GM19328 (cell line): ENCODE measurements around the gene CDX2.

Experiments
- ATAC-seq: cut with Tn5 transposase; IDR thresholded peaks from one replicate; pipeline ENCODE4 v1.9.1; 2021; ENCODE audit warnings: mild to moderate bottlenecking, moderate library complexity; ENCODE audit not compliant: unreplicated experiment

CDX2 gene

GRCh38 chr13:27979001-27979643 is 10.0 kb upstream of the CDX2 start:
- no peak for ATAC-seq

GRCh38 chr13:27978301-27978968 is 9.3 kb upstream of the CDX2 start:
- no peak for ATAC-seq

DNA sequence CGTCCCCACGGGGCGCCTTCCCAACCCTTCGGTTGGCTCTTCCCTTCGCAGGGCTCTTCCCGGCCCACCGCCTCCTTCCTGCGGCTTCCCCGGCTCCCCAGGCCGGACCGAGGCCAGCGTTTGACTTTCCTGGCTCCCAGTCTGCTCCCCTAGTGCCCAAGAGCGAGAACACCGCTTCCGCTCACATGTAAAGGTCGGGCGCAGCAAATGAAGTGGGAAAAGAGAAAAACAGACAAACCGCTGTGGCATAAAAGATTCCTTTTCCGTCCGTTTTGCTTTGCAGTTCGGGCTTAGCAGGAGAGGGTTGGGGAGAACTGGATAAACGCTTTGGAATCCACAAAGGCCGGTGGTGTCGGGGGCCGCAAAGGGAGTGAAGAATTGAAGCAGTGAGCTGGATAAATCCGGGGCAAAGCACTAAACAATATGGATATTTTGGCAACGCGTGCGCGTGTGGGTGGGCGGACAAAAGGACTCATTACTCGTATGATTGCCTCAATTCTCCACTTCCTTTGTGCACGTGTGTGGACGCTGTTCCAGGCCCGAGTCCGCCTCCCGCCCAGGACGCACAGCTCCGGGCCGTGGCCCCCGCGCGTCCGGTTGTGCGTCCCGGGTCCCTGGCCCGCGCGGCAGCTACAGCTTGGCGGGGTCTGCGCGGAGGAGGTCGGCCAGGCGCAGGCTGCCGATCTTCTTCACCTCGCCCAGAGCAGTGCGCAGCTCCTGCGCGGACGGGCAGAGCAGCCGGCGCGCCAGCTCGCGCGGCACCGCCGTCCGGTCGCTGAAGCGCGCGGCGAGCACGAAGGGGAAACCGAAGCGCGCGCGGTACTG is 8.6 kb upstream of the CDX2 start:
- ATAC-seq: no peak

DNA sequence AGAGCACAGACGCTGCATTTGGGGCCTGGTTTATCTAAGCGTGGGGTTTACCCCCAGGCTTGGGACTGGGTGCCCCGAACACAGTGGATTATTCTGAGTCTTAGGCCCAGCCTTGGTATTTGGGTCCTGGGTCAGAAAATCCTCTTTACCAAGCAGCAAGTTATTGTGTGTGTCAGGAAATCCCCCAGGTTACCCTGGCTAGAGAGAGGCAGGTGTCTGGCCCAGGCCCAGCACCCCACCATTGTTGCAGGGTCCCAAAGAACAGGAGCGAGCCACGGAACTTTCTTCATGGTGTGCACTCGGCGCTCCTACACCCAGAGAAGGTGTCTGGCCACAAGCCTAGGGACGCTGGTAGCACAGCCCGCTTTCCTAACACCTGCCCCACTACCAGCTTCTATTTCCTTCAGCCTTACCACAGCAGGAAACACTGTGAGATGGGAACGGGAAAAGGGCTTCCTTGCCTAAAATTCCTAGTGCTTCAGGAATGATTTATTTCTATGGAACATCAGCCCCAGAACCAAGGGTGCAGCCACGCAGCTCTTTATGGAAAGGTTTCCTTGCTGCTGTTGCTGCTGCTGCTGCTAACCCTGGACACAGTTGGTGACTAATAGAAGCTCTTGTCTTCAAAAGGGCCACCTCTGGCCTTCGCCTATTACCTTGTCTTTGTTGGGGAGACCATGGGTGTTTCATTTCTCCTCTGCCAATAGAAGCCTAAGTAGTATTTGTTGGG is 7.4 kb upstream of the CDX2 start:
- ATAC-seq: no peak

- no peak for ATAC-seq
Observed at GRCh38 chr13:27975564-27976361, 6.6 kb upstream of the CDX2 start.

DNA sequence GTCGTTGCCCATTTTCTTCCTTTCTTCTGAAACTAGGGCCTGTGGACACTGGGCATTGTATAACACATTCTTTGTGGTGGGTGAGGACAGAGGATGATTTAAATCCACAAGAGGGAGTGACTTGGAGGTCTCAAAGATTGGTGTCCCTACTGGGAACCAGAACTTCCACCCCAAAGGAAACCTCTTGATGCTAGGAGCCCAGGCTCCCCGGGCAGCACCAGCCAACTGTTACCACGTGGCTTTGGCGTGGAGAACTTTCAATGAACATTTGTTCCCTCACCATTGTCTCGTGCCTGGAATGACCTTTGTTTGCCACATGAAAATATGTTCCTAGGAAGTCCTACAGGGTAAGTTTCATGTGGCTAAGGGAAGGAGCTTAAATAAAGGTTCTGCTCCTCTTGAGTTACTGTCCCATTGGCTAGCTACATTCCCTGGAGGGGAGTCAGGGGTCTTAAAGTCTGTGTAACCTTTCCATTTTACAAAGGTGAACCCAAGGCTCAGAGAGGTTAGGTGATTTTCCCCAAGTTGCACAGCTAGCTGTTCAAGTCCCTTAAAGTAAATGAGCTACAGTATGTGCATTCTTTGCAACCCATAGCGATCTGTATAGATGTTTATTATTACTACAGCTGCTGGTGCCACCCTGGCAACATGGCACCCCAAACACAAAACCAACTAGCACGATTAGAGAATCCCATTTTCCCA is 5.0 kb upstream of the CDX2 start:
- ATAC-seq: no peak

DNA sequence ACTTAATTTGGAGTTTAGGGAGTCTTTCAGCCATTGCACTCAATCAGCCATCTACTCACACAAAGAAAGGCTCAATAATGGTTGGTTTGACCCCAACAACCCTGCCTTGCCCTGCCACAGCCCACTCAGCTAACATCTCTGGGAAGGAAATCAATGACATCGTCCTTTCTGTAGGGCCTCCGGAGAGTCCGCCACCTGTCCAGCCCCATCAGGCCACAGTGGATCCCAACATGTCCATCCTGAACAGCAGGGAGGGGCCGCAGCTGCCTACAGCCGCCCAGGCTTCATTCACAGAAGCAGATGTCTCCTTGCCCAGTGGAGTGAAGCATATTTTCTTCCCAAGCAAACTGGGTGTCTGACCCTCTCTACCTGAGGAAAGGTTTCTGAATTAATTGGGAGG is 4.2 kb upstream of the CDX2 start:
- ATAC-seq: no peak

DNA sequence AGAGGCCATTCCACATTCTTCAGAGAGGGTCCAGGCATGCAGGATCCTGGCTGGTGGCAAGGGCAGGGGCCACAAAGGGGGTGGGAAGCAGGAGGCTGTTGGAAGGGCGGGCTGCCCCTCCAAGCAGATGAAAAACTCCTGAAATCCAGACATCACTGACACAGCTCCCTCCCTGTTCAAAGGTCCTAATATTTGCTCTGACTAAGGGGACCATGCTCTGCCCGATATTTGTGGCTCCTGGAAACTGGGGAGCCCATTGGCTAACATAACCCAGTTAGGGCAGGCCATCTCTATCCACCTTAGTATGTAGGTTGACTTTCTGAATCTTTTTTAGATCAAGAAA is 3.3 kb upstream of the CDX2 start:
- no peak for ATAC-seq

DNA sequence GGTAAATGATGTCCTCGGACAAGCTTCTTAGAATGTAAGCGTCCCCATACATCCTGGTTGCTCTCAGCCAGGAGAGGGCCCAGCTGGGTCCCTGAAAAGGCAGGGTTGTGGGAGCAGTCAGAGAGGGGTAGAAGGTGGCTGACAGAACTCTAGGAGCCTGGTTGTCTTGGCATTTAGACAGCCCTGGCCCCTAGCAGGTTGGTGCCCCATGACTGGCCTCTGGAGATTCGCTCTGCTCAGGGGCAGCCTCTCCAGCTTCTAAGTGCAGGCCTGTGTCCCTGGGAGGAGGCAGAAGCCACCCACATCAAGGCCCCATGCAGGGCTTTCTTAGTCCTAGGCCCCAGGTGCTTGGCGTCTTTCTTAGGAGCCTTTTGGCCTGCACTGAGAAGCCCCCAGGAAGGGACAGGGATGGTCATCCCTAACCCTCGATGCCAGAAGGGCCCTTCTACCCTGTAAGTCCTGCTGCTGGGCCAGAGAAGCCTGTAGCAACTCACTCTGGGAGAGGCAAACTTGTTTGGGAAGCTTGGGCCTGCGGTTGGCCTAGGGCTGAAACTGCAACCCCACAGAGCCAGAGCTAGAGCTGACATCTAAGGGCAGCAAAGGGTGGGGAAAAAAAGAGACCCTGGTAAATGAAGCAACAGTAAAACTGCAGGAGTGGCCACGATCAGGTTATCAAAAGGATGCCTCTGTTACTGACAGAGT is 2.8 kb upstream of the CDX2 start:
- no peak for ATAC-seq

- no peak for ATAC-seq
Observed at GRCh38 chr13:27971236-27971645, 2.1 kb upstream of the CDX2 start.

DNA sequence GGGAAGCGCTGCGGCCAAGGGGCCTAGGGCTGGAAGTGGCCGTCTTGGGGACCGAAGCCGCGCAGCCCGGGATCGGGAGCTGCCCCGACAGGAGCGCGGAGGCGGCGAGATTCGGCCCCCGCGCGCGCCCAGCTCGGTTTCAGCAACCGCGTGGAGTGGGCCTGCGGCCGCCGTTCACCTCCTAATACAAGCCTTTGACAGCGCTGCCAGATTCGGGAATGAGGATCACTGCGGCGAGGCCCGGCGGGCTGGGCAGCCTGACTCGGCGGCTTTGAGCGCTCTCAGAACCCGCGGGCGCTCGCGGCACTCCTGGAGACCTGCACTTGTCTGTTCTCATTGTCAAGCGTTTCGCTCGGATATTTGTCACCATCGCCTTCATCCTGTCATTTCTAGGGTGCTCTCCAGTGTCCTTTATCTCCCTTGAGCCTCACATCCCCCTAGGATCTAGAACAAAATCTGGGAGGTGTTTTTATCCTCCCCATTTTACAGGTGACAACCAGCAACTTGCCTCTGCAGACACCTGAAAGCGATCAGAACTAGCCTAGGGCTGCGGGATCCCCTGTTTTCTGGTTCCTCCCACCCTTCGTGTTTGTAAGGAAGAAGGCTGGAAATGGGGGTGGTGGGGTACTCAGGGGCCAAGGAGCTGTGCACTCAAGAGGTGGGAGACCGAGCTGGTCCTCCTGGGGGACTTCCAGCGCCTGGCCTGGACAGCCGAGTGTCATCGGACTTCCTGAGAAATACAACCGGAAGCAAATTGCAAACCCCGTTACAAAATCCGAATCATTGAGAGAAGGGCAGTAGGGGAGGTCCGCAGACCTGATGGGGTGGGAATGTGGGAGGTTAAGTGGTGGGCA is 1.5 kb upstream of the CDX2 start:
- ATAC-seq: no peak

- no peak for ATAC-seq
Observed at GRCh38 chr13:27969866-27970229, 733 bp upstream of the CDX2 start.

- no peak for ATAC-seq
Observed at GRCh38 chr13:27968316-27969081, 616 bp downstream of the CDX2 start.

DNA sequence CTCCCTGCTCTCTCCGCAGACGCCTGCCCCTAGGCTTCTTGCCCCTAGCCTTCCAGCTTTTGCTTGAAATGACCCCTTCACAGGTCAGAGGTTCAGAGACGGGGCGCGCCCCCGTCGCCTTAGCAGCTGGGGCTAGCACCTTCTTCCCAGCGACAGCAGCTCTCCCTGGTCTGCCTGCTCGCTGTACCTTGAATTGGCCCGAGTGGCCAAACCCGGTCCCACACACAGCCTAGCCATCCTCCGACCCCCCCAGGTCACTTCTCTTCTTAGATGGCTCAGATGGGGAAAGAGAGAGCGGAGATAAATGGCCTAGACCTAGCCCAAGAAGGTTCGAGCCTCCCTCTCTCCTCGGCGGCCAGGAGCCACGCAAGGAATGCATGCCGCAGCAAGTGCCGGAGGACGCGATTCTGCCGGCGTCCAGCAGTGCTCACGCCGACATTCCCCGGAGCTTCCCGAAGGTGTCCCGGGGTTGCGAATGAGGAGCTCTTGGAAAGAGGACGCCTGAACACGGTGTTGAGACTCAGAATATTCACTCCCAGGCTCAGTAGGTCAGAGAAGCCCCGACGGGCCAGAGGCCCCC is 1.3 kb downstream of the CDX2 start:
- no peak for ATAC-seq

- ATAC-seq: no peak
Observed at GRCh38 chr13:27967203-27967735, 1.8 kb downstream of the CDX2 start.

- ATAC-seq: no peak
Observed at GRCh38 chr13:27966641-27967202, 2.4 kb downstream of the CDX2 start.
